Smooth muscle cell (in vitro differentiated cells): ENCODE measurements around the gene EFCAB6. TPM values are rescaled to one million over a fixed set of nuclear protein-coding genes. Genes with fewer than 3 reads are reported as not detected.

ENCODE experiments used
- DNase-seq: peaks from one replicate; lab custom pipeline; 2025; ENCODE audit not compliant: unreplicated experiment; lab: John Stamatoyannopoulos, UW
- H2AFZ ChIP-seq: fragments of 200-600 bp; sonication (generic); 2 replicates; pipeline ENCODE4 v1.6.0; 2016; ENCODE audit warnings: antibody characterized with exemption, low read depth, mild to moderate bottlenecking
- H3F3A ChIP-seq: fragments of 200-600 bp; sonication (generic); 2 replicates; pipeline ENCODE4 v1.6.0; 2017; ENCODE audit warnings: antibody characterized with exemption, low read depth
- H3K27ac ChIP-seq: fragments of 200-600 bp; sonication (generic); 2 replicates; pipeline ENCODE4 v1.5.1; 2016; ENCODE audit warnings: low read depth, mild to moderate bottlenecking
- H3K27me3 ChIP-seq: fragments of 200-600 bp; sonication (generic); 2 replicates; pipeline ENCODE4 v1.6.1; 2016; ENCODE audit warnings: low read depth, mild to moderate bottlenecking
- H3K36me3 ChIP-seq: fragments of 200-600 bp; sonication (generic); 2 replicates; pipeline ENCODE4 v1.5.1; 2016; ENCODE audit warnings: low read depth
- H3K4me1 ChIP-seq: fragments of 200-600 bp; sonication (generic); 2 replicates; pipeline ENCODE4 v1.5.1; 2016; ENCODE audit warnings: low read depth
- H3K4me2 ChIP-seq: fragments of 200-600 bp; sonication (generic); 2 replicates; pipeline ENCODE4 v1.6.0; 2016; ENCODE audit warnings: mild to moderate bottlenecking
- H3K4me3 ChIP-seq: fragments of 200-600 bp; sonication (generic); 2 replicates; pipeline ENCODE4 v1.5.1; 2016; ENCODE audit warnings: mild to moderate bottlenecking
- H3K79me2 ChIP-seq: fragments of 200-600 bp; sonication (generic); 2 replicates; pipeline ENCODE4 v1.6.0; 2016; ENCODE audit warnings: low read depth, mild to moderate bottlenecking
- H3K9ac ChIP-seq: fragments of 200-600 bp; sonication (generic); 2 replicates; pipeline ENCODE4 v1.6.0; 2016; ENCODE audit warnings: low read depth
- H3K9me3 ChIP-seq: fragments of 200-600 bp; sonication (generic); replicated peaks from 2 replicates; pipeline ENCODE4 v1.5.1; 2016; ENCODE audit warnings: low read depth
- H4K20me1 ChIP-seq: fragments of 200-600 bp; sonication (generic); 2 replicates; pipeline ENCODE4 v1.6.0; 2016; ENCODE audit warnings: low read depth
- CTCF ChIP-seq: fragments of 200-600 bp; sonication (generic); IDR thresholded peaks from 2 replicates; pipeline ENCODE4 v1.5.1; 2017; ENCODE audit warnings: borderline replicate concordance, mild to moderate bottlenecking, antibody characterized with exemption; ENCODE audit not compliant: insufficient read depth, poor library complexity, severe bottlenecking
- WGBS: methylation state at CpG from one replicate; pipeline ENCODE4 v1.1.7; 2016; ENCODE audit warnings: low lambda C conversion rate; 5-methylcytosine and 5-hydroxymethylcytosine counted together
- polyA plus RNA-seq: library from polyadenylated mRNA; unstranded; fragments of >200 nt; fragmentation: Nextera tagmentation; extraction: Ambion mirVana; gene quantifications from 2 replicates; pipeline ENCODE4 v1.2.1, GENCODE V29; 2016
- total RNA-seq: library from RNA; depleted of rRNA; stranded (reverse); fragments of >200 nt; gene quantifications from 2 replicates; pipeline ENCODE4 v1.2.3, GENCODE V29; 2014

Gene EFCAB6
- total and polyA plus RNA-seq, 2 experiments from 2014 or later = 0.80 to 2.9 TPM

DNA sequence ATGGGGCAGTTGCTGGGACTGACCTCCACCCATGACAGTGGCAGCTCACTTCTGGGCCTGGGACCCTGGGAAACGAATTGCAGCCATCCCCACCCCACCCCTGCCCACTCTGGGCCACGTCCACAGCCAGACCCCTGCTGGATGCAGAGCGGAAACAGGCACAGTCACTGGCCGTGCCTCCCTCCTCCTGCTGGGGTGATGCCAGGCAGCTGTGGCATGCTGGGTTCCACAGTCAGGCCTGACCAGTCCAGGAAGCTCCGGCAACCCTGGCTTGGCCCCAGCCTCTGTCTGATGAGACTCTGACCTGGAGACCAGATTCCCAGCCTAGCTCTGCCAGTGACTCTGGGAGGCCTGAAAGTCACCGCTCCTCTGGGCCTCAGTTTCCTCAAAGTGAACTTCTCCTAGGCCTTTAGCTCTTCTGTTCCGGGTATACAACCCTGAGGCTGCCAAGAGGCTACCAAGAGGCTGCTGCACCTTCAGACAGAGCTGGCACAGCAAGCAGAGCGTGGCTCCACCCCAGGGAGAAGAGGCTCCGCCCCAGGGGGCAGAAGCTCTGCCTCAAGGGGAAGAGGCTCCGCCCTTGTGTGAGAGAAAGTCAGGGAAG lies 41.3 kb upstream of the EFCAB6 start:
- Histone ChIP-seq H3K79me2 (peaks cover 2% of the 10 kb centered on the region), H3K9ac (no peak overlapping the region), H3K9me3 (no peaks in the 10 kb centered on the region), H4K20me1 (peaks cover 60% of the 10 kb centered on the region), H2AFZ (no peak overlapping the region), H3K27ac (no peak overlapping the region), H3F3A (no peaks in the 10 kb centered on the region), H3K4me2 (no peak overlapping the region), H3K27me3 (no peaks in the 10 kb centered on the region), H3K36me3 (no peaks in the 10 kb centered on the region), H3K4me3 (no peak overlapping the region), H3K4me1 (no peaks in the 10 kb centered on the region)
- no peak for TF ChIP-seq CTCF
- WGBS = 91% methylated on average over 10 of the region's 10 CpGs
- DNase-seq = no peak

- no peaks in the 10 kb centered on the region for H3K9me3 ChIP-seq
- no peak overlapping the region for H3K9ac ChIP-seq
- H3K4me2 ChIP-seq = no peak overlapping the region
- H2AFZ ChIP-seq = no peak overlapping the region
- H3K4me1 ChIP-seq = no peaks in the 10 kb centered on the region
- no peaks in the 10 kb centered on the region for H3F3A ChIP-seq
- no peaks in the 10 kb centered on the region for H3K27me3 ChIP-seq
- DNase-seq = no peak
- 90% methylated on average over 19 of the region's 19 CpGs for WGBS
- no peak overlapping the region for H3K27ac ChIP-seq
- H4K20me1 ChIP-seq = peaks cover 66% of the 10 kb centered on the region
- no peak for TF ChIP-seq CTCF
- no peaks in the 10 kb centered on the region for H3K36me3 ChIP-seq
- no peak overlapping the region for H3K4me3 ChIP-seq
- H3K79me2 ChIP-seq = peaks cover 4% of the 10 kb centered on the region
These were observed 40.6 kb upstream of the EFCAB6 start for GRCh38 chr22:43852573-43853327.

DNA sequence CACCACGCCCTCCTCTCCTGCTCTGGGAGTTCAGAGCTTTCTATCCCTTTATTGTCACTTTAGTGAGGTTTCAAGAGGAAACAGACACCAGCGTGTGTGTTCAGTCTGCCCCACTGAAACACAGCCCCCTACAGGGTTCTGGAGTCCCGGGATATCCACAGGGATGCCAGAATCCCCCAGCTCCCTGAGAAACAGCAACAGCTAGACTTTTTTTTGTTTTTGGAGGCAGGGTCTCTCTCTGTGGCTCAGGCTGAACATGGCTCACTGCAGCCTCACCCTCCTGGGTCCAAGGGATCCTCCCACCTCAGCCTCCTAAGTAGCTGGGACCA lies 39.8 kb upstream of the EFCAB6 start:
- H3K4me3 ChIP-seq = no peak overlapping the region
- H2AFZ ChIP-seq = no peak overlapping the region
- no peaks in the 10 kb centered on the region for H3K9me3 ChIP-seq
- H3K9ac ChIP-seq = no peak overlapping the region
- no peak overlapping the region for H3K27ac ChIP-seq
- H3K4me1 ChIP-seq = no peaks in the 10 kb centered on the region
- H4K20me1 ChIP-seq = peaks cover 73% of the 10 kb centered on the region
- no peak for TF ChIP-seq CTCF
- DNase-seq = no peak
- no peaks in the 10 kb centered on the region for H3K36me3 ChIP-seq
- H3K27me3 ChIP-seq = no peaks in the 10 kb centered on the region
- no peak overlapping the region for H3K4me2 ChIP-seq
- no peaks in the 10 kb centered on the region for H3F3A ChIP-seq
- WGBS = 84% methylated on average over 3 of the region's 3 CpGs
- peaks cover 4% of the 10 kb centered on the region for H3K79me2 ChIP-seq
